ENCODE data around the gene PCDH1. TPM values are rescaled to one million over a fixed set of nuclear protein-coding genes. Genes with fewer than 3 reads are reported as not detected.

Gene PCDH1
- polyA plus RNA-seq, 4 donors = 24.0 to 28.3 (median 25.6) TPM

GRCh38 chr5:141814064-141814964 lies 63.9 kb downstream of the PCDH1 start:
- no peak for DNase-seq (ENCODE audit: low read depth in 4 of 4, low spot score in 3 of 4)

GRCh38 chr5:141812512-141812911 lies 65.7 kb downstream of the PCDH1 start:
- no peak for DNase-seq (ENCODE audit: low read depth in 4 of 4, low spot score in 3 of 4)

- no peak for DNase-seq (ENCODE audit: low read depth in 4 of 4, low spot score in 3 of 4)
These were observed 66.7 kb downstream of the PCDH1 start for GRCh38 chr5:141811287-141812155.

GRCh38 chr5:141810702-141811101 lies 67.5 kb downstream of the PCDH1 start:
- DNase-seq (ENCODE audit: low read depth in 4 of 4, low spot score in 3 of 4) = no peak

GRCh38 chr5:141809380-141810096 lies 68.7 kb downstream of the PCDH1 start:
- no peak for DNase-seq (ENCODE audit: low read depth in 4 of 4, low spot score in 3 of 4)

GRCh38 chr5:141808857-141809256 lies 69.4 kb downstream of the PCDH1 start:
- no peak for DNase-seq (ENCODE audit: low read depth in 4 of 4, low spot score in 3 of 4)

GRCh38 chr5:141807732-141808131 lies 70.5 kb downstream of the PCDH1 start:
- no peak for DNase-seq (ENCODE audit: low read depth in 4 of 4, low spot score in 3 of 4)

GRCh38 chr5:141807329-141807728 lies 70.9 kb downstream of the PCDH1 start:
- no peak for DNase-seq (ENCODE audit: low read depth in 4 of 4, low spot score in 3 of 4)

- no peak for DNase-seq (ENCODE audit: low read depth in 4 of 4, low spot score in 3 of 4)
These were observed 71.6 kb downstream of the PCDH1 start for GRCh38 chr5:141806626-141807025.

- no peak for DNase-seq (ENCODE audit: low read depth in 4 of 4, low spot score in 3 of 4)
These were observed 72.2 kb downstream of the PCDH1 start for GRCh38 chr5:141805874-141806595.

GRCh38 chr5:141804475-141804874 lies 73.7 kb downstream of the PCDH1 start:
- DNase-seq (ENCODE audit: low read depth in 4 of 4, low spot score in 3 of 4) = no peak

Other genes with a start within 250 kb of the PCDH1 start
- gene HDAC3, start 241.6 kb downstream of the PCDH1 start, polyA plus RNA-seq (ENCODE audit: insufficient read length in 4 of 4) = 100 to 1,000 TPM in 1 of 4 donors, 10 to 100 TPM in 3; 93.3 to 102 (median 95.2) TPM
- gene RELL2, start 241.4 kb downstream of the PCDH1 start, polyA plus RNA-seq (ENCODE audit: insufficient read length in 4 of 4) = 1 to 10 TPM in 2 of 4 donors, under 1 TPM in 2; 0.73 to 1.4 (median 1.1) TPM
- gene FCHSD1, start 227.0 kb downstream of the PCDH1 start, polyA plus RNA-seq (ENCODE audit: insufficient read length in 4 of 4) = 10 to 100 TPM; 11.6 to 14.3 (median 13.8) TPM
- 10 to 100 TPM; 19.8 to 24.4 (median 20.9) TPM for gene ARAP3, start 196.2 kb downstream of the PCDH1 start, polyA plus RNA-seq (ENCODE audit: insufficient read length in 4 of 4)
- gene DELE1, start 45.5 kb upstream of the PCDH1 start, polyA plus RNA-seq (ENCODE audit: insufficient read length in 4 of 4) = 100 to 1,000 TPM; 101 to 126 (median 117) TPM
- gene PCDH12, start 79.8 kb upstream of the PCDH1 start, polyA plus RNA-seq (ENCODE audit: insufficient read length in 4 of 4) = 10 to 100 TPM; 15.6 to 17.3 (median 16.7) TPM
- gene RNF14, start 90.7 kb upstream of the PCDH1 start, polyA plus RNA-seq (ENCODE audit: insufficient read length in 4 of 4) = 10 to 100 TPM; 58.6 to 72.0 (median 69.1) TPM
- 10 to 100 TPM; 64.9 to 68.0 (median 66.6) TPM for gene GNPDA1, start 134.6 kb upstream of the PCDH1 start, polyA plus RNA-seq (ENCODE audit: insufficient read length in 4 of 4)
- gene NDFIP1, start 230.4 kb upstream of the PCDH1 start, polyA plus RNA-seq (ENCODE audit: insufficient read length in 4 of 4) = 100 to 1,000 TPM; 131 to 159 (median 148) TPM

Data from right renal pelvis (tissue), 4 donors.